Esophagus squamous epithelium (tissue), 5 donors: ENCODE measurements around the gene CDC25C. TPM values are rescaled to one million over a fixed set of nuclear protein-coding genes. Genes with fewer than 3 reads are reported as not detected.
"Not testable (repeated sequence)": the region's sequence is repeated elsewhere in the genome, so short reads cannot be mapped to it uniquely, and the experiment has no call there.

Source experiments
- DNase-seq: peaks from one replicate; lab custom pipeline; 2025; lab: John Stamatoyannopoulos, UW
- H3K27ac ChIP-seq, 4 donors: fragments of 200-600 bp; sonication (generic); one replicate each; pipeline ENCODE4 v1.5.1; 2016 to 2019; ENCODE audit warnings: mild to moderate bottlenecking in 1 of 4
- H3K27me3 ChIP-seq, 4 donors: fragments of 200-600 bp; sonication (generic); 1 replicate in 3 of 4; 2 replicates in 1 of 4; pipeline versions ENCODE4 v1.5.1 to v1.6.0; 2017 to 2021; ENCODE audit warnings: antibody characterized with exemption in 1 of 4
- H3K36me3 ChIP-seq, 3 donors: fragments of 200-600 bp; sonication (generic); one replicate each; pipeline ENCODE4 v1.5.1; 2016 to 2019
- H3K4me1 ChIP-seq, 3 donors: fragments of 200-600 bp; sonication (generic); one replicate each; pipeline ENCODE4 v1.5.1; 2017 to 2019
- H3K4me3 ChIP-seq, 4 donors: fragments of 200-600 bp; sonication (generic); 1 replicate in 3 of 4; 2 replicates in 1 of 4; pipeline ENCODE4 v1.5.1; 2016 to 2019; ENCODE audit warnings: mild to moderate bottlenecking in 2 of 4, moderate library complexity in 1 of 4
- H3K9me3 ChIP-seq, 3 donors: fragments of 200-600 bp; sonication (generic); one replicate each; pipeline ENCODE4 v1.5.1; 2016 to 2019
- CTCF ChIP-seq, 6 experiments: fragments of 450-650 bp in 4 of 6; fragments of 200-600 bp in 2 of 6; sonication (generic) in 2 of 6; IDR thresholded peaks; one replicate each; pipeline ENCODE4 v1.5.1; 2016 to 2019; ENCODE audit warnings: antibody characterized with exemption in 6 of 6, mild to moderate bottlenecking in 4 of 6, moderate library complexity in 4 of 6
- POLR2A ChIP-seq, 4 donors: fragments of 450-650 bp; IDR thresholded peaks; one replicate each; pipeline ENCODE4 v1.6.1; 2017; ENCODE audit warnings: antibody characterized with exemption in 4 of 4, mild to moderate bottlenecking in 4 of 4, moderate library complexity in 3 of 4
- WGBS, 2 donors: methylation state at CpG; one replicate each; pipeline ENCODE4 v1.1.5; 2018; 5-methylcytosine and 5-hydroxymethylcytosine counted together
- intact Hi-C: fragments of 100-400 bp; cut with DNase I; formaldehyde crosslinking; loops from one replicate; pipeline ENCODE4 v1.15.0; 2022
- total RNA-seq, 4 donors: library from RNA; depleted of rRNA; stranded (reverse); fragments of >200 nt; gene quantifications; one replicate each; pipeline ENCODE4 v1.1.0, GENCODE V29; 2016
- donor health status: DM: yes; HTN: yes; CAD: no.

CDC25C gene
- total RNA-seq, 4 donors from 2014 or later: 0.80 to 3.1 (median 1.8) TPM

- no peak for DNase-seq
- peaks cover 0 to 14% (median 0%) of the 10 kb centered on the region in 3 donors for H3K36me3 ChIP-seq
- H3K4me3 ChIP-seq: peak overlapping the region; percentile 79 to 97 (median 86)
- H3K4me1 ChIP-seq: peaks cover 10 to 44% (median 13%) of the 10 kb centered on the region in 3 donors
- intact Hi-C loops: no loop called here
- H3K9me3 ChIP-seq: no peaks in the 10 kb centered on the region
- peak overlapping the region; percentile 91 to 99 (median 94) for H3K27ac ChIP-seq
- peak in 1 of 4 donors; percentile 1 for TF ChIP-seq POLR2A (IDR thresholded peaks at IDR 0.05)
- no peak for TF ChIP-seq CTCF (IDR thresholded peaks at IDR 0.05)
- H3K27me3 ChIP-seq: no peaks in the 10 kb centered on the region
- WGBS, 2 donors: 14 to 20% methylated on average over 11 to 12 of the region's 13 CpGs
Observed at GRCh38 chr5:138336952-138337684, 5.5 kb upstream of the CDC25C start.

GRCh38 chr5:138334867-138335447, 3.4 kb upstream of the CDC25C start:
- Histone ChIP-seq H3K27me3 (no peaks in the 10 kb centered on the region), H3K9me3 (no peaks in the 10 kb centered on the region), H3K36me3 (no peaks in the 10 kb centered on the region), H3K4me1 (peaks cover 10 to 42% (median 22%) of the 10 kb centered on the region in 3 donors), H3K27ac (no peak overlapping the region), H3K4me3 (no peak overlapping the region)
- TF ChIP-seq POLR2A (IDR thresholded peaks at IDR 0.05) (no peak), CTCF (IDR thresholded peaks at IDR 0.05) (no peak)
- WGBS, 2 donors: 48 to 60% methylated on average over 2 of the region's 3 CpGs
- no peak for DNase-seq
- intact Hi-C loops: no loop called here

DNA sequence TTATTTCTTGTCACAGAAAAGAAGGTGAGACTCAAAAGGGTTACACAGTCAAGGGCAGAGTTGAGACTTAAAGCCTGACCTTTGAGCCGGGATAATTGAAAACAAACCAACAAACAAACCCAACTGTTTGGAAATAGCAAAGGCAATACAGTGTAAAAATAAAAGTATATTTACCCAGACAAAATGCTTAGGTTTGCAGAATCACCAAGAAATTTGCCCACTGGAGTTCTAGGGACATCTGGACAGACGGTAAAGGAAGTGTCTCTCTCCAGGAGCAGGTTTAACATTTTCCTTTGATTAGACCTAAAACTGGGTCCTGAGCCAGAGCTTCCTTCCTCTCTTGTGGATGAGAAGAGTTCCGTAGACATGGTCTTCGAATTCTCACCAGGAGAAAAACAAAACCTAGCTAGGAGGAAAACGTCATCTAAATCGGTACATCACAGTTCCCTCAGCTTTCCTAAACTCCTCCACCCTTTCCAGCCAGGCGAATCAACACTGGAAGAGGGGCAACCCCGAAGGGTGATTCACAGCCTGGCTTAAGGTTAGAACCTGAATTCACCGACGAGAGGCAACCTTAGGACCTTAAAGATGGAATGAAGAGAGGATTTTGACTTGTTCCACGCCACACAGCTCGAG, 673 bp downstream of the CDC25C start:
- Histone ChIP-seq H3K36me3 (no peaks in the 10 kb centered on the region), H3K27ac (peak overlapping the region in 3 of 4 donors; percentile 33 to 64 (median 52)), H3K4me1 (peaks cover 0 to 21% (median 14%) of the 10 kb centered on the region in 3 donors), H3K27me3 (no peaks in the 10 kb centered on the region), H3K4me3 (peak overlapping the region; percentile 46 to 72 (median 48)), H3K9me3 (no peaks in the 10 kb centered on the region)
- TF ChIP-seq CTCF (IDR thresholded peaks at IDR 0.05) (no peak), POLR2A (IDR thresholded peaks at IDR 0.05) (no peak)
- intact Hi-C loops: no loop called here
- no peak for DNase-seq
- WGBS, 2 donors: 4% methylated on average over 11 to 12 of the region's 12 CpGs

- H3K4me3 ChIP-seq, H3K27ac ChIP-seq, H3K27me3 ChIP-seq, DNase-seq, H3K9me3 ChIP-seq, H3K36me3 ChIP-seq, intact Hi-C loops, H3K4me1 ChIP-seq: not testable (repeated sequence)
- whole genome bisulfite sequencing, 2 donors: 73 to 87% methylated on average over 3 to 4 of the region's 4 CpGs
Observed at GRCh38 chr5:138318211-138318610, 13.4 kb downstream of the CDC25C start.

DNA sequence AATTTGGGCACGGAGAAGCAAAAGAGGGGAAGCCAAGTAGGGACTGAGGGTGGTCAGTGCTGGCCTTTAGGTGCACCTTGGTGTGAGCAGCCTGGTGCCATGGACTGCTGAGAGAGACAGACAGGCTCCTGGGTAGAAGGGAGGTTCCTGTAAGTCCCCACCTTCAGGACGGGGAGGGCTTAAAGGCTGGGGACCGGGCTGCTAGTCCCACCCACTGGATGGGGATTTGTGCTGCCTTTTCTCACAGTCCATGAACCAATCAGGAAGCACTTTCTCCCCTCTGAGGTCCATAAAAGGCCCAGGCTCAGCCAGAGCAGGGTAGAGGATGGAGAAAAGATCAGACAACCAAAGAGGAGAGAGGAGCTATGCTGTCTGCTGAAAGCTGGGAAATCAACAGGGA, 15.2 kb downstream of the CDC25C start:
- no peaks in the 10 kb centered on the region for H3K9me3 ChIP-seq
- WGBS, 2 donors: 67% methylated on average over 1 of the region's 3 CpGs; no CpG with 5 or more reads in 1 of the 2 donors
- no peaks in the 10 kb centered on the region for H3K27me3 ChIP-seq
- H3K36me3 ChIP-seq: no peaks in the 10 kb centered on the region
- no peak for DNase-seq
- H3K4me1 ChIP-seq: no peaks in the 10 kb centered on the region
- TF ChIP-seq POLR2A (IDR thresholded peaks at IDR 0.05) (no peak), CTCF (IDR thresholded peaks at IDR 0.05) (no peak)
- H3K4me3 ChIP-seq: no peak overlapping the region
- no peak overlapping the region for H3K27ac ChIP-seq
- intact Hi-C loops: no loop called here
